HG03520 (cell line): ENCODE data around the gene CTSW.
A peak's percentile ranks its signal among the peaks of the same experiment; 100 is the strongest.

Source experiments
- ATAC-seq: cut with Tn5 transposase; IDR thresholded peaks from one replicate; pipeline ENCODE4 v1.9.1; 2021; ENCODE audit warnings: mild to moderate bottlenecking, moderate library complexity; ENCODE audit not compliant: unreplicated experiment

CTSW gene

GRCh38 chr11:65900899-65901180, 21.2 kb downstream of the CTSW start:
- ATAC-seq: no peak

GRCh38 chr11:65903068-65903481, 23.4 kb downstream of the CTSW start:
- no peak for ATAC-seq

GRCh38 chr11:65903715-65904114, 24.1 kb downstream of the CTSW start:
- ATAC-seq: no peak

- ATAC-seq: no peak
Measured at GRCh38 chr11:65906602-65907001, 27.0 kb downstream of the CTSW start.

GRCh38 chr11:65907878-65908277, 28.2 kb downstream of the CTSW start:
- ATAC-seq: no peak

GRCh38 chr11:65911682-65912568, 32.3 kb downstream of the CTSW start:
- ATAC-seq: no peak

- ATAC-seq: no peak
Measured at GRCh38 chr11:65912845-65913244, 33.2 kb downstream of the CTSW start.

- ATAC-seq: no peak
Measured at GRCh38 chr11:65915101-65915820, 35.6 kb downstream of the CTSW start.

- no peak for ATAC-seq
Measured at GRCh38 chr11:65915821-65916251, 36.2 kb downstream of the CTSW start.

GRCh38 chr11:65916391-65916790, 36.8 kb downstream of the CTSW start:
- no peak for ATAC-seq

GRCh38 chr11:65917077-65917433, 37.4 kb downstream of the CTSW start:
- no peak for ATAC-seq

GRCh38 chr11:65917434-65918210, 38.0 kb downstream of the CTSW start:
- no peak for ATAC-seq

GRCh38 chr11:65918211-65919140, 38.8 kb downstream of the CTSW start, which contains the start of gene C11orf68:
C11orf68 (minus strand) TSS chr11:65919062; CDS start chr11:65919031, 31 bp downstream.
- peak; percentile 42 for ATAC-seq

- peak; percentile 69 for ATAC-seq
Measured at GRCh38 chr11:65919141-65919572, 39.5 kb downstream of the CTSW start, which contains the start of gene DRAP1. DRAP1 (plus strand) TSS chr11:65919426; CDS start chr11:65919502, 76 bp downstream.

- peak; percentile 34 for ATAC-seq
Measured at GRCh38 chr11:65919573-65920371, 40.1 kb downstream of the CTSW start.

GRCh38 chr11:65920372-65920802, 40.8 kb downstream of the CTSW start:
- no peak for ATAC-seq

- no peak for ATAC-seq
Measured at GRCh38 chr11:65921033-65921555, 41.5 kb downstream of the CTSW start.

- no peak for ATAC-seq
Measured at GRCh38 chr11:65921876-65922275, 42.2 kb downstream of the CTSW start.

- ATAC-seq: no peak
Measured at GRCh38 chr11:65922565-65922964, 42.9 kb downstream of the CTSW start.
